GM12873 (cell line): ENCODE results near the gene CFAP54.

ENCODE experiments used
- CTCF ChIP-seq: IDR thresholded peaks from 2 replicates; pipeline ENCODE4 v1.5.1; 2012; ENCODE audit warnings: low read depth, mild to moderate bottlenecking, moderate library complexity, low read length, control low read depth; ENCODE audit not compliant: insufficient read depth; ENCODE audit errors: missing control alignments

Gene CFAP54

GRCh38 chr12:96908423-96908675 lies 419.0 kb downstream of the CFAP54 start:
- TF ChIP-seq CTCF = no peak

- no peak for TF ChIP-seq CTCF
Measured at GRCh38 chr12:96912261-96912660, 422.9 kb downstream of the CFAP54 start.

GRCh38 chr12:96912943-96913342 lies 423.6 kb downstream of the CFAP54 start:
- TF ChIP-seq CTCF = no peak

GRCh38 chr12:96919510-96920210 lies 430.3 kb downstream of the CFAP54 start:
- no peak for TF ChIP-seq CTCF
